Measurements from ENCODE around the gene MTARC1. TPM values are rescaled to one million over a fixed set of nuclear protein-coding genes. Genes with fewer than 3 reads are reported as not detected.

Gene MTARC1
- total and polyA plus RNA-seq, 11 donors, result 2.3 to 22.8 (median 6.4) TPM

- no peak for DNase-seq
- peaks cover 4 to 61% (median 43%) of the 10 kb centered on the region in 12 donors for H3K4me1 ChIP-seq
- intact Hi-C loops (cut with DNase I), result loop anchor here in 3 of 10 donors (1.0 to 10.0 kb wide), 3 partner anchors 59 to 474 kb away; partner anchors contain the start of genes C1orf115 (in 1 of the 3), MARK1 (in 1 of the 3) and RAB3GAP2 (in 1 of the 3)
These were observed 37.8 kb upstream of the MTARC1 start for GRCh38 chr1:220748936-220749335.

GRCh38 chr1:220750131-220750515 is 36.6 kb upstream of the MTARC1 start:
- Histone ChIP-seq H3K4me3 (peak overlapping the region in 9 of 12 donors; percentile 77 to 100 (median 93)), H3K27me3 (peaks cover 0 to 4% (median 0%) of the 10 kb centered on the region in 9 donors), H3K36me3 (peaks cover 0 to 8% (median 4%) of the 10 kb centered on the region in 9 donors), H3K4me1 (peaks cover 4 to 64% (median 48%) of the 10 kb centered on the region in 12 donors), H3K27ac (peak overlapping the region in 11 of 12 donors; percentile 13 to 98 (median 87)), H3K9me3 (no peaks in the 10 kb centered on the region)
- intact Hi-C loops (cut with DNase I), result no loop called here
- TF ChIP-seq POLR2A (IDR thresholded peaks at IDR 0.05) (no peak), CTCF (IDR thresholded peaks at IDR 0.05) (no peak)
- DNase-seq (peak in 1 of 5 donors; percentile 44), ATAC-seq (no peak)
- 7 to 16% (median 12%) methylated on average over 6 of the region's 6 CpGs for WGBS, 4 donors

More at GRCh38 chr1:220748936-220749335, 37.8 kb upstream of the MTARC1 start:
- Histone ChIP-seq H3K36me3 (no peaks in the 10 kb centered on the region), H3K4me3 (peak overlapping the region; percentile 53 to 100 (median 85)), H3K27ac (peak overlapping the region; percentile 66 to 98 (median 92)), H3K9me3 (no peaks in the 10 kb centered on the region), H3K27me3 (peaks cover 0 to 4% (median 0%) of the 10 kb centered on the region in 9 donors)
- no peak for ATAC-seq
- WGBS, 4 donors, result 0 to 6% (median 4%) methylated on average over 3 of the region's 3 CpGs
- TF ChIP-seq CTCF (IDR thresholded peaks at IDR 0.05), result no peak
- no peak for TF ChIP-seq POLR2A (IDR thresholded peaks at IDR 0.05)

- H3K4me3 ChIP-seq, result peak overlapping the region in 3 of 12 donors; percentile 93 to 96 (median 94)
- intact Hi-C loops (cut with DNase I), result no loop called here
- H3K9me3 ChIP-seq, result no peaks in the 10 kb centered on the region
- WGBS, 4 donors, result 43 to 53% (median 51%) methylated on average over 2 of the region's 2 CpGs
- TF ChIP-seq CTCF (IDR thresholded peaks at IDR 0.05) (no peak), POLR2A (IDR thresholded peaks at IDR 0.05) (no peak)
- H3K36me3 ChIP-seq, result peaks cover 0 to 18% (median 14%) of the 10 kb centered on the region in 9 donors
- no peak for ATAC-seq
- H3K27me3 ChIP-seq, result peaks cover 0 to 4% (median 0%) of the 10 kb centered on the region in 9 donors
- peaks cover 4 to 64% (median 48%) of the 10 kb centered on the region in 12 donors for H3K4me1 ChIP-seq
- H3K27ac ChIP-seq, result peak overlapping the region in 6 of 12 donors; percentile 2 to 98 (median 22)
- DNase-seq, result no peak
These were observed 35.6 kb upstream of the MTARC1 start for GRCh38 chr1:220751111-220751510.

- TF ChIP-seq CTCF (IDR thresholded peaks at IDR 0.05) (no peak), POLR2A (IDR thresholded peaks at IDR 0.05) (no peak)
- Histone ChIP-seq H3K27me3 (no peaks in the 10 kb centered on the region), H3K9me3 (no peaks in the 10 kb centered on the region), H3K36me3 (peaks cover 0 to 46% (median 33%) of the 10 kb centered on the region in 9 donors), H3K4me1 (peaks cover 0 to 49% (median 36%) of the 10 kb centered on the region in 12 donors), H3K27ac (peak overlapping the region in 4 of 12 donors; percentile 19 to 45 (median 30)), H3K4me3 (peak overlapping the region in 1 of 12 donors; percentile 5)
- ATAC-seq (no peak), DNase-seq (no peak)
- 58 to 80% (median 67%) methylated on average over 6 of the region's 6 CpGs for WGBS, 4 donors
- intact Hi-C loops (cut with DNase I), result no loop called here
These were observed 32.3 kb upstream of the MTARC1 start for GRCh38 chr1:220754212-220754917.

All from heart left ventricle (tissue), 16 donors.